ENCODE data around the gene HMGN1.
A peak's percentile ranks its signal among the peaks of the same experiment; 100 is the strongest.
"Not testable (repeated sequence)": the region's sequence is repeated elsewhere in the genome, so short reads cannot be mapped to it uniquely, and the experiment has no call there.

The HMGN1 gene

DNA sequence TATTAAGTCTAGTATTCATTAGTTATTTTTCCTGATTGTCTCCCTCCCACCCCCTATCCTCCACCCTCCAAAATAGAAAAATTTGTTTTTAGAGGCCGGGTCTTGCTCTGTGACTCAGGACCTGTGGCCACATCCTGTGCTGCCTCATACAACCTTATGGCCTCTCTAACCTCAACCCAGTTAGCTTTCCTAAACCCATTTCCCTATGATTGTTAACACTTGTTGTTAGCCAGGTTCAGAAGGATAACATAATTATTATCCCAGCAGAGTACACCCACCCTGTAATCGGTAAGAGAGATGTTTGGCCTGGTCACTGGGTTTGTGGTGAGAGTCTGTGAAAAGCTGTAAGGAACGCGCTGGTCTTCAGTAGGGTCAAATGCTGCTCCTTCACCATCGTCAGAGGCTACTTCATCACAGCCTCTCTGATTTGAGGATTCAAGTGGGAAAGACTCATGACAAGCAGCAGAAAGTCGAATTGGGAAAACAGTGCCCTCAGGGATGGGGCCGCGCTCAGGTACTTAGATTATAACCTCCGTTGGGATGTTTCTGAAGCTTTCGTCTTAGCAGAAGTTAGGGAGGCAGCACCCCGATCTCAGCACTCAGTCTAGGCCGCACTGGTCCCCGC is 35.9 kb upstream of the HMGN1 start:
- Histone ChIP-seq H3K36me3 (ENCODE audit: control insufficient read depth in 1 of 2, insufficient read depth in 2 of 2, low read length in 2 of 2) (no peaks in the 10 kb centered on the region), H3K27ac (ENCODE audit: low read length) (no peak overlapping the region), H3K4me1 (ENCODE audit: control insufficient read depth in 1 of 2, insufficient read depth in 2 of 2, low read length in 2 of 2) (peaks cover 3 to 28% of the 10 kb centered on the region in 2 donors), H3K9me3 (ENCODE audit: control insufficient read depth in 1 of 2, low read length in 2 of 2) (no peaks in the 10 kb centered on the region), H3K27me3 (ENCODE audit: low read depth, low read length) (no peaks in the 10 kb centered on the region), H3K4me3 (ENCODE audit: low read depth in 1 of 2, low read length in 2 of 2) (peak overlapping the region in 1 of 2 donors; percentile 38)

DNA sequence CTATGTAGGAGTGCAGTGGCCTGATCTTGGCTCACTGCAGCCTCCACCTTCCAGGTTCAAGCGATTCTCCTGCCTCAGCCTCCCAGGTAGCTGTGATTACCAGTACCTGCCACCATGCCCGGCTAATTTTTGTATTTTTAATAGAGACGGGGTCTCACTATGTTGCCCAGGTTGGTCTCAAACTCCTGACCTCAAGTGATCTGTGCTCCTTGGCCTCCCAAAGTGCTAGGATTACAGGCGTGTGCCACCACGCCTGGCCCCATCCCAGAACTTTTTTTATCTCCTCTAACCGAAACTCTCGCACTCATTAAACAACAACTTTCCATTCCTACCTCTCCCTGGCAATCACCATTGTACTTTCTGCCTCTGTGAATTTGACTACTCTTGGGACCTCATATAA is 33.2 kb upstream of the HMGN1 start:
- H3K4me1 ChIP-seq (ENCODE audit: control insufficient read depth in 1 of 2, insufficient read depth in 2 of 2, low read length in 2 of 2) = peaks cover 1 to 18% of the 10 kb centered on the region in 2 donors
- H3K27me3 ChIP-seq (ENCODE audit: low read depth, low read length); H3K9me3 ChIP-seq (ENCODE audit: control insufficient read depth in 1 of 2, low read length in 2 of 2); H3K4me3 ChIP-seq (ENCODE audit: low read depth in 1 of 2, low read length in 2 of 2); H3K36me3 ChIP-seq (ENCODE audit: control insufficient read depth in 1 of 2, insufficient read depth in 2 of 2, low read length in 2 of 2); H3K27ac ChIP-seq (ENCODE audit: low read length): not testable (repeated sequence)

DNA sequence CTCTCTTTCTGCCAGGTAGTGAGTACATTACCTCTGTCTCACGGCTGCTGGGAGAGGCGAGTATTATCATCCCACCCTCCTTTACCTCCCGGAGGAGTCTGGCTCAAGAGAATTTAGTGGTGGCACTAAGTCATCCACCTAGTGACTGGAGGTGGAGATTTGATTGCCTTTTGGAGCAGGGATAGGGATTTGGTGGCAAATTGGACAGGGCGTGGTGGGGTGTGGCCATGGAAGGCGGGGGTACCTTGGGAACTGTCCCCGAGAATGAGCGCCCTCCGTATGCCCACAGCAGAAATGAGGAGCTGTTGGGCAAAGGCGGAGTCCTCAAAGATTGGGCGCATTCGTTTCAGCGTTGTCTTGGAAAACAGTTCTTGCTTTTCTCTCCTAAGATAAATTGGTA is 32.1 kb upstream of the HMGN1 start:
- Histone ChIP-seq H3K36me3 (ENCODE audit: control insufficient read depth in 1 of 2, insufficient read depth in 2 of 2, low read length in 2 of 2) (no peaks in the 10 kb centered on the region), H3K9me3 (ENCODE audit: control insufficient read depth in 1 of 2, low read length in 2 of 2) (no peaks in the 10 kb centered on the region), H3K27ac (ENCODE audit: low read length) (peak overlapping the region; percentile 93), H3K4me1 (ENCODE audit: control insufficient read depth in 1 of 2, insufficient read depth in 2 of 2, low read length in 2 of 2) (peaks cover 0 to 7% of the 10 kb centered on the region in 2 donors), H3K4me3 (ENCODE audit: low read depth in 1 of 2, low read length in 2 of 2) (peak overlapping the region; percentile 88 to 91), H3K27me3 (ENCODE audit: low read depth, low read length) (no peaks in the 10 kb centered on the region)

DNA sequence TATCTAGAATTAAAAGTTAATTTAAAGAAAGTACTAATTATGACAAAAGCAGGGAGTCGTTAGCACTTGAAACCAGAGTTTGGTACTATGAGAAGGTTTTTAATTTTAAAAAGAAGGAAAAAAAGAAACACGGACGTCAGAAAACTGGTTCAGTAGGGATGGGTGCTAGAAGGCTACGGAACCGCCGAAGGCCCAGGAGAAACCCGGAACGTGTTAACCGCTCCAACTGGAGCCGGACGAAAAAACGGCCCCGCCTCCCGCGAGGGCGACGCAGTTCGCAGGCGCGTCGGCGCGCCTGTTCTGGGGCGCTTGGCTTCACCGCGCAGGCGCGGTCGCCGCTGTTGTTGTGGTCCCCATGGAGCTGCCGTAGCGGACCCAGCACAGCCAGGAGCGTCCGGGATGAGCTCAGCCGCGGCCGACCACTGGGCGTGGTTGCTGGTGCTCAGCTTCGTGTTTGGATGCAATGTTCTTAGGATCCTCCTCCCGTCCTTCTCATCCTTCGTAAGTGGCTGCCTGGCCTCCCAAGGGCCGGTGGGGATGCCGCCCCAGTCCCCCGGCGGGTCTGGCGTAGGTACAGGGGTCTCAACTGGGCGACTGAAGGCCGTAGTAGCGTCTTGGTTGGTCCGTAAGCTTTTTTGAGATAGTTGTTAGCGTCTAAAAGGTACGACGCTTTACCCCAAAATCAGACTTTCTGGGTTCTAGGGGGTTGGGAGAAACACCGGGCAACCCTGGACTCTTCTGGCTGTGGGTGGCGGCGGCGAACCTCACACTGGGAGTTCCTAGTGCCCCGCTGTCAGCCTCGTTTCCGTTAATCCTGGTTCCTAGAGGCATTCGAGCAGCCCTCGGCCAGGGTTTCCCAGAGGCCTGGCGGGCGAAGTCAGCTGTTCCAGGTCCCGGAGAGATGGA is 31.4 kb upstream of the HMGN1 start:
- no peaks in the 10 kb centered on the region for H3K27me3 ChIP-seq (ENCODE audit: low read depth, low read length)
- H3K4me3 ChIP-seq (ENCODE audit: low read depth in 1 of 2, low read length in 2 of 2) = peak overlapping the region; percentile 88 to 91
- no peaks in the 10 kb centered on the region for H3K36me3 ChIP-seq (ENCODE audit: control insufficient read depth in 1 of 2, insufficient read depth in 2 of 2, low read length in 2 of 2)
- H3K4me1 ChIP-seq (ENCODE audit: control insufficient read depth in 1 of 2, insufficient read depth in 2 of 2, low read length in 2 of 2) = peaks cover 0 to 7% of the 10 kb centered on the region in 2 donors
- peak overlapping the region; percentile 93 for H3K27ac ChIP-seq (ENCODE audit: low read length)
- no peaks in the 10 kb centered on the region for H3K9me3 ChIP-seq (ENCODE audit: control insufficient read depth in 1 of 2, low read length in 2 of 2)

DNA sequence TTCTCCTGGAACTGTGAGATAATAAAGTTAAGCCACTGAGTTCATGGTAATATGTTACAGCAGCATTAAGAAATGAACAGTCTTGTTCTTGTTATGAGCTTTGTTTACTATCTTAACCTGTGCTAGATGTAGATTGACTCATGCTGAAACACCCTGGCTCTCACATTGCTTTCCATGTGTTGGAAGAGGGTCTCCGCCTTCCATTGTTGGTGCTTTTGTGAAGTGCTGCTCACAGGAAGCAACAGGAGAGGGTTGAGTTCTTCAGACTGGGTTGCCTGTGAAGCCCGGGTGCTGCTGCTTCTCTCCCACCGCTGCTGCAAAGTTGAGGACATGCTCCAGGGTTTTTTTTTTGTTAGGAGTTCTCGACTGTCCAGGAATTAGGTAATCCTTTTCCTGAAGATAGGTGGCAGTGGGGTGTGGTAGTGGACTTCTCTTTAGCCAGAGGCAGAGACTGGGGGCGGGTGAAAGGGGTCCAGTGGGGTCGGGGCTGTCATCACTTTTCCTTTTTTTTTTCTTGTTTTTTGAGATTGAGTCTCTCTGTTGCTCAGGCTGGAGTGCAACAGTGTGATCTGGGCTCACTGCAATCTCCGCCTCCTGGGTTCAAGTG is 28.7 kb upstream of the HMGN1 start:
- Histone ChIP-seq H3K27ac (ENCODE audit: low read length) (no peak overlapping the region), H3K36me3 (ENCODE audit: control insufficient read depth in 1 of 2, insufficient read depth in 2 of 2, low read length in 2 of 2) (no peaks in the 10 kb centered on the region), H3K4me1 (ENCODE audit: control insufficient read depth in 1 of 2, insufficient read depth in 2 of 2, low read length in 2 of 2) (peaks cover 0 to 7% of the 10 kb centered on the region in 2 donors), H3K9me3 (ENCODE audit: control insufficient read depth in 1 of 2, low read length in 2 of 2) (no peaks in the 10 kb centered on the region), H3K4me3 (ENCODE audit: low read depth in 1 of 2, low read length in 2 of 2) (no peak overlapping the region), H3K27me3 (ENCODE audit: low read depth, low read length) (no peaks in the 10 kb centered on the region)

DNA sequence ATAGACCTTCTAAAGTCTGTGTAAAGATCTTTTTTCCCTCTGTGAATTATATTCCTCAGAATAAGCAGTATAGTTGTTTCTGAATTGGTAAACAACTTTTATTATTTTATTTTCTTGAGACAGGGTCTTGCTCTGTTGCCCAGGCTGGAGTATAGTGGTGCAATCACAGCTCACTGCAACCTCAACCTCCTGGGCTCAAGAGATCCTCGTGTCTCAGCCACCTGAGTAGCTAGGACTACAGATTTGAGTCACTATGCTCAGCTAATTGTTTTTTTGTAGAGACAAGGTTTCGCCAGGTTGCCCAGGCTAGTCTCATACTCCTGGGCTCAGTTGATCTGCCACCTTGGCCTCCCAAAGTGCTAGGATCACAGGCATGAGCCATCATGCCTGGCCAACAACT is 26.6 kb upstream of the HMGN1 start:
- no peak overlapping the region for H3K27ac ChIP-seq (ENCODE audit: low read length)
- no peaks in the 10 kb centered on the region for H3K27me3 ChIP-seq (ENCODE audit: low read depth, low read length)
- H3K4me1 ChIP-seq (ENCODE audit: control insufficient read depth in 1 of 2, insufficient read depth in 2 of 2, low read length in 2 of 2) = no peaks in the 10 kb centered on the region
- H3K9me3 ChIP-seq (ENCODE audit: control insufficient read depth in 1 of 2, low read length in 2 of 2) = no peaks in the 10 kb centered on the region
- H3K36me3 ChIP-seq (ENCODE audit: control insufficient read depth in 1 of 2, insufficient read depth in 2 of 2, low read length in 2 of 2) = no peaks in the 10 kb centered on the region
- no peak overlapping the region for H3K4me3 ChIP-seq (ENCODE audit: low read depth in 1 of 2, low read length in 2 of 2)

DNA sequence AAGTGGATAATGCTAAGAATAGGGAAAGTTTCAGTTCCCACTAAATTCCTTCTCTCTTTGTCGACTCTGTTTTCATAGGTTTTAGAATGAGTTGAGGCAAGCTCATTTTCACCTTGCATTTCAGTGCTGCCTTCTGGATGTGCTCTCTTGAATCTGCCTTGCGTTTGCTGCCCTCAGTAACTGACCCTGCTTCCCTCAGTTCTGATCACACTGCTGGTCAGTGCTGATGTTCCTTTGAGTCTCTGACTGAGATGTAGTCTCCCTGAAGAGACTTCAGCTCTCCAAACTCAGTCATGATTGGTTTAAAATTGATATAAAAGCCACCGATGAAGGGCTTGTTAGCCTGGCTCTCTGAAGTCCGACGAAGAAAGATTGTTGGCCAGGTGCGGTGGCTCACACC is 25.2 kb upstream of the HMGN1 start:
- Histone ChIP-seq H3K27ac (ENCODE audit: low read length) (no peak overlapping the region), H3K4me1 (ENCODE audit: control insufficient read depth in 1 of 2, insufficient read depth in 2 of 2, low read length in 2 of 2) (no peaks in the 10 kb centered on the region), H3K36me3 (ENCODE audit: control insufficient read depth in 1 of 2, insufficient read depth in 2 of 2, low read length in 2 of 2) (no peaks in the 10 kb centered on the region), H3K9me3 (ENCODE audit: control insufficient read depth in 1 of 2, low read length in 2 of 2) (no peaks in the 10 kb centered on the region), H3K27me3 (ENCODE audit: low read depth, low read length) (no peaks in the 10 kb centered on the region), H3K4me3 (ENCODE audit: low read depth in 1 of 2, low read length in 2 of 2) (no peak overlapping the region)

DNA sequence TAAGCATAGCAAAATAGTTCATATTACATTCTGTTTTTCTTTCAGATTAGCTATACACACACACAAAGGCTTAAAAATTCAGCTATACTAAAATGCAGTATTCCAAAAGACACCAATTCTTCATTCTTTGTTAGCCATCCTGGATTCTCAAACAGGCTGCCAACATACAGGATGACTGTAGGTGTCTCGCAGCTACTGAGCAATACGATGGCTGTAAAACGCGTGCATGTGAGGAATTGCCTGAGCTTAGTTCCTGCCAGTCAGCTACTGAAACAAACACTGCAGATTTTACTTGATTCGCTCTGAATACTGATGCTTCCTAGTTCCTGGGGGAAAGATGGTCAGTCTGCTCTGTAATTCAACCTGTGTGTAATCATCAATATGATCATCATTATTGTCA is 24.7 kb upstream of the HMGN1 start:
- Histone ChIP-seq H3K27ac (ENCODE audit: low read length) (no peak overlapping the region), H3K4me3 (ENCODE audit: low read depth in 1 of 2, low read length in 2 of 2) (no peak overlapping the region), H3K9me3 (ENCODE audit: control insufficient read depth in 1 of 2, low read length in 2 of 2) (no peaks in the 10 kb centered on the region), H3K4me1 (ENCODE audit: control insufficient read depth in 1 of 2, insufficient read depth in 2 of 2, low read length in 2 of 2) (no peaks in the 10 kb centered on the region), H3K27me3 (ENCODE audit: low read depth, low read length) (no peaks in the 10 kb centered on the region), H3K36me3 (ENCODE audit: control insufficient read depth in 1 of 2, insufficient read depth in 2 of 2, low read length in 2 of 2) (no peaks in the 10 kb centered on the region)

DNA sequence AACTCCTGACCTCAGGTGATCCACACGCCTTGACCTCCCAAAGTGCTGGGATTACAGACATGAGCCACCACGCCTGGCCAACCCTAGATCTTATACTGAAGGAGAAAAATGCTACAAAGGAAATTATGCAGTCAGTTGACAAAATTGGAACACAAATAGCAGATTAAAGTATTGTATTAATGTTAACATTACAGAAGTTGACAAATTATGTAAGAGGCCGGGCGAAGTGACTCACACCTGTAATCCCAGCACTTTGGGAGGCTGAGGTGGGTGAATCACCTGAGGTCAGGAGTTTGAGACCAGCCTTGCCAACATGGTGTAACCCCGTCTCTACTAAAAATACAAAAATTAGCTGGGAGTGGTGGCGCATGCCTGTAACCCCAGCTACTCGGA is 21.0 kb upstream of the HMGN1 start:
- not testable (repeated sequence) for H3K27me3 ChIP-seq (ENCODE audit: low read depth, low read length); H3K4me1 ChIP-seq (ENCODE audit: control insufficient read depth in 1 of 2, insufficient read depth in 2 of 2, low read length in 2 of 2); H3K9me3 ChIP-seq (ENCODE audit: control insufficient read depth in 1 of 2, low read length in 2 of 2); H3K27ac ChIP-seq (ENCODE audit: low read length); H3K4me3 ChIP-seq (ENCODE audit: low read depth in 1 of 2, low read length in 2 of 2); H3K36me3 ChIP-seq (ENCODE audit: control insufficient read depth in 1 of 2, insufficient read depth in 2 of 2, low read length in 2 of 2)

DNA sequence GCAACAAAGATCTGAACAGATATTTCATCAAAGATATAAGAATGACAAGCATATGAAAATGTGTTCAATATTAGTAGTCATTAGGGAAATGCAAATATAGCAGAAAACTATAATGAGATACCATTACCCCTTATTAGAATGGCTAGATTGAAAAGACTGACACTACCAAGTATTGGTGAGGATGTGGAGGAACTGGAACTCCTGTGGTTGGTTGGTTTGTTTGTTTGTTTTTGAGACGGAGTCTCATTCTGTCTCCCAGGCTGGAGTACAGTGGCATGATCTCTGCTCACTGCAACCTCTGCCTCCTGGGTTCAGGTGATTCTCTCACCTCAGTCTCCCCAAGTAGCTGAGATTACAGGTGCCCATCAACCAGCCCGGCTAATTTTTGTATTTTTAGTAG is 18.9 kb upstream of the HMGN1 start:
- H3K9me3 ChIP-seq (ENCODE audit: control insufficient read depth in 1 of 2, low read length in 2 of 2) = no peaks in the 10 kb centered on the region
- H3K4me3 ChIP-seq (ENCODE audit: low read depth in 1 of 2, low read length in 2 of 2) = no peak overlapping the region
- H3K27me3 ChIP-seq (ENCODE audit: low read depth, low read length) = no peaks in the 10 kb centered on the region
- H3K36me3 ChIP-seq (ENCODE audit: control insufficient read depth in 1 of 2, insufficient read depth in 2 of 2, low read length in 2 of 2) = no peaks in the 10 kb centered on the region
- H3K27ac ChIP-seq (ENCODE audit: low read length) = no peak overlapping the region
- peaks cover 0 to 7% of the 10 kb centered on the region in 2 donors for H3K4me1 ChIP-seq (ENCODE audit: control insufficient read depth in 1 of 2, insufficient read depth in 2 of 2, low read length in 2 of 2)

DNA sequence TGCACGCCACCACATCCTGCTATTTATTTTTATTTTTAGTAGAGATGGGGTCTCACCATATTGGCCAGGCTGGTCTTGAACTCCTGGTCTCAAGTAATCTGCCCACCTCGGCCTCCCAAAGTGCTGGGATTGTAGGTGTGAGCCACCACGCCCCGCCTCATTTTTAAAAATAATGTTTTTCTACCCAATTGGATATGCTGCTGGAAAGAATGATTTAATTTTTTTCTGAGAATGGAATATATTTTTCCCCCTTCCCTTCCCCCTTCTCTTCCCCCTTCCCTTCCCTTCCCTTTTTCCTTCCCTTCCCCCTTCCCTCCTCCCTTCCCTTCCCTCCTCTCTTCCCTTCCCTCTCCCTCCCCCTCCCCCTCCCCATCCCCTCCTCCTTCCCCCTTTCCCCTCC is 17.7 kb upstream of the HMGN1 start:
- H3K4me1 ChIP-seq (ENCODE audit: control insufficient read depth in 1 of 2, insufficient read depth in 2 of 2, low read length in 2 of 2) = peaks cover 0 to 7% of the 10 kb centered on the region in 2 donors
- no peaks in the 10 kb centered on the region for H3K27me3 ChIP-seq (ENCODE audit: low read depth, low read length)
- H3K27ac ChIP-seq (ENCODE audit: low read length) = no peak overlapping the region
- no peaks in the 10 kb centered on the region for H3K9me3 ChIP-seq (ENCODE audit: control insufficient read depth in 1 of 2, low read length in 2 of 2)
- H3K36me3 ChIP-seq (ENCODE audit: control insufficient read depth in 1 of 2, insufficient read depth in 2 of 2, low read length in 2 of 2) = no peaks in the 10 kb centered on the region
- H3K4me3 ChIP-seq (ENCODE audit: low read depth in 1 of 2, low read length in 2 of 2) = no peak overlapping the region

All from muscle layer of duodenum (tissue), 2 donors.